GM19239 (cell line): ENCODE data around the gene KRT6C.

Source experiments
- DNase-seq: peaks from one replicate; pipeline ENCODE4 v3.0.0; 2011; ENCODE audit warnings: low spot score; ENCODE audit not compliant: insufficient read length
- FAIRE-seq: peaks from 2 replicates; lab custom pipeline; 2011; peaks lifted over from hg19 to GRCh38; lab: Jason Lieb, UNC

Gene KRT6C

DNA sequence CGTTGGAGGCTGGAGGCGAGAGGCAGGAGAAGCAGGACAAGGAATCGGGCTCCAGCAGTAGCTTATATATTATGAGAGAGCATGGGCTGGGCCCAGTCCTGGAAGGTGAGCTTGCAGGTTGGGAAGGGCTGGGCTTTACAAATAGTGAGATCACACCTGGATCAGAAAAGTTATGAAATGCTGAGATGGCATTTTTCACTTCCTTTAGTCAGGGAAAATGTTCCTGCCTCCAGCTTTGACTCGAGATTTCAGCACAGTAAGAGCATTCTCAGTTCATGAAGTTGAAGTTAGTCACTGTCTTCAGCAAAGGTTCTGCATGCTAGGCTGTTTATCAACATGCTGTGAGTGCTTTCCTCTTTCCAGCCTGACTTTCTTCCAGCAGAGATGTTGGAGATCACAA is at the start of gene KRT6C:
Gene KRT6C, minus strand, starts transcription at position 38 of the 400 bp plus-strand sequence. CDS start 68 bp downstream, outside the sequence.
- FAIRE-seq (no peak), DNase-seq (no peak)

DNA sequence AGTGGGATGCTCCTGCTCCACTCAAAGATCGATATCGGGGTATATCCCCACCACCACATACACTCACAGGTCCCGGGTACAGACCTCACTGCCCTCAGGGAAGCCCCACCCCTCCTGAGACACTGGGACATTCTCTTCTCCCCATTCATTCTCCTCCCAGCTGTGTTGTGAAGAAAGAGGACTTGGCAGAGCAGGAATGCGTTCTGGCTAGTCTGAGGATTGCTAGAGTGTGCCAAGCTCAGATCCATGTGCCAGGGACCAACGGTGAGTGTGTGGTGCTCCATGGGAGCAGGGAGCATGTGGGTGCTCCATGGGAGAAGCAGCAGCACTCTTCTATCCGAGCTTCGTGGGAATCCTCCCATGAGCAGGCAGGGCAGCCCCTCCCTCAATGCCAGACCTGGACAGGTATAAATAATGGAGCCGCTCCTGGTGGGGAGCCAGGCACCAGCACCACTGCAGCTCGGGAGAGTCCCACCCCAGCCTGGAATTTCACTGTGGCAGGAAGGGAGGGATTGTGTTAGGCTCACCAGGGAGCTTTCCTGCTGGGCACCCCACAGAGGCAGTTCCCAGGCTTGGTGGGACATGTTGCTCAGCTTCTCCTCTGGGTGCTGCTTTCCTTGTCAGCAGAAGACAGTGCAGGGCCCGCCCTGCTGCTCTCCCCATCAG is 48.9 kb upstream of the KRT6C start:
- DNase-seq: no peak
- FAIRE-seq: no peak

DNA sequence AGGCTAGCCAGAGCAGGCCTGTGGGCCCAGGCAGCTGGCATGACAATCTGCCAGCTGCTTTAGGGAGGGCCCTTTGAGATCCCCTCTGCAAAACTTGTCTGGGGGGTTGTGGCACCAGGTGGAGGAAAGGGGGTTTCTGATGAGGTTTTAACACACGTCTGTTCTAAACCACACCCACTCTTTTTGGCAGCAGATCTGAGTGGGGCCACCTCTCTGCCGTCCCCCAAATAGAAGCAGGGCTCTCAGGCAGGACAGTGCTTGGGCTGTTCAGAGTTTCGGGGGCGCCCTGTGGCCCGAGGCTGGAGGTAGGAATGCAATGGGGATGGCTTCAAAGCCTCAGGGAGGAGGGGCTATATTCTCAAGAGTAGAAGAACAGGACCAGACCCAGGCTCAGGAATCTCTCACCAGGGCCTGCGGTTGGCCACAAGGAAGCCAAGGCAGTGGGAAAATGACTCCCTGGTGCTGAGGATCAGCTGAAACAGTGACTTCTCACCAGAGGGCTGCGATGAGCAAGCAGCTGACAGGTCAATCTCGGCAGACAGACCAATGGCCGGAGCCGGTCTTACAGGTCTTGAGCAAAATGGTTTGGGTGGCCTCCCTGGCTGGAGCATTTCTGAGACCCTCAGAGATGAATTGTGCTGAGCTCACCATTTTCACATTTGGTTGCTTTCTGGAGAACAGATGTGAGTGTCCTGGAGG is 48.1 kb upstream of the KRT6C start:
- FAIRE-seq (no peak), DNase-seq (no peak)

DNA sequence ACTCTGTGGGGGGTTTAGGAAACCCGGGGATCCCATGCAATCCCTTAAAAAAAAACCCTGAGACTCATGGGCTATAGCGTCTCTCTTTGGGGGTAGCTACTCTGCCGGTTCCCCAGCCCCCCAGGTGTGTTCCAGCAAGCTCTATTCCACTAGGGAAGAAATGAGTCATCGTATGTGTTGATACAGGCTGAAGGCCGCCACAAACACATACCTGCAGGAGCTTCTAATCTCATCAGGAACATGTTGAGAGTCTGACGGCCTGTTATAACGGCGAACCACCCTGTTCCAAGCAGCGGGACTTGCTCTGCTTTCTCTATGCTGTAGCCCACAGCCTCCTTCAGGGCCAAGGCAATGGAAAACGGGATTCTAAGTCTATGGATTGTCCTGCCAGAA is 47.6 kb upstream of the KRT6C start:
- FAIRE-seq (no peak), DNase-seq (no peak)

DNA sequence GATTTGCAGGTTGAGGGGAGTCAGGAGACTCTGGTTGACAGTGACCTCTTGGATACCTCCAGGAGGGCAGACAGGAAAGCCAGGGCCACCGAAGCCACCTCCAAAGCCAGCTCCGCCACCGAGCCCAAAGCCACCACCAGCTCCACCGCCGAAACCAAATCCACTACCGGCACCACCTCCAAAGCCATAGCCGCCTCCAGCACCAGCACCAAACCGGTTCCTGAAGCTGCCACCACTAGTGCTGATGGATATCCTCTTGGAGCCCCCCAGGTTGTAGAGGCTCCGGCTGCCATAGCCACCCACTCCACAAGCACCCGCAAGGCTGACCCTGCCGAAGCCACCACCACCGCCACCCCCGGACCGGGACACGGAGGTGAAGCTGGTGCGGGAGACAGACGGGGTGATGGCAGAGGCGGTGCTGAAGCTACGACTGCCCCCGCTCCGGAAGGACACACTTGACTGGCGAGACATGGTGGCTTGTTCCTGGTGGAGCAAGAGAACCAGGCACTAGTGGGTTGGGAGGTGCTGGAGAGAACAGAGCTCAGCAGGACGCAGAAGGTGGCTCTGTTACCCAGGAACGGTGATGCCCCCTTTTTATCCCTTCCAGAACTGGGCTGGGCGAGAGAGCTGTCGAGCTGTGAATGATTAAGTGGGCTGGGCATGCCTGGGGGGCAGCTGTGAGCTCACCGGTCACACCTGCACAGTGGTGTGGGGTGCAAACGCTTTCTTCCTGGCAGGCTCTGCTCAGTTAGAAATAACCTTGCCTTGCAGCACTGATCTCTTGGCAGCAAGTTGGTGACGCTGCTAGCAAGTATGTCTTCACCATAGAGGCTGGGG is 46.4 kb upstream of the KRT6C start, which contains the start of gene KRT5:
Gene KRT5, minus strand, starts transcription at position 569 of the 837 bp plus-strand sequence. Its CDS starts 98 bp downstream, at position 471.
- FAIRE-seq: no peak
- DNase-seq: no peak

DNA sequence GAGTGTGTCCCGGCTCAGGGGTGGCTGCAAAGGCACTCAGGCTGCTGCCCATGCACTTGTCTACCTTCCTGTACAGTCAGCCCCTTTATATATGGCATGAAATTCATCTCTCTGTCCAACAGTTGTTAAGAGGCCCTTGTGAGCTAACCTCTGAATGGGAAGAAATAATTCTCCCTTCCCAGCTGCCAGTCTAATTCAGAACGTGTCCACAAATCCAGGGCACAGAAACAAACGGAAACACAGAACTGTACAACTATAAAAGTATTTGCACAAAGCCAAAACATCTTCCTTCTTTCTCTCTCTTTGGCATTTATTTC is 45.7 kb upstream of the KRT6C start:
- DNase-seq: no peak
- FAIRE-seq: no peak

DNA sequence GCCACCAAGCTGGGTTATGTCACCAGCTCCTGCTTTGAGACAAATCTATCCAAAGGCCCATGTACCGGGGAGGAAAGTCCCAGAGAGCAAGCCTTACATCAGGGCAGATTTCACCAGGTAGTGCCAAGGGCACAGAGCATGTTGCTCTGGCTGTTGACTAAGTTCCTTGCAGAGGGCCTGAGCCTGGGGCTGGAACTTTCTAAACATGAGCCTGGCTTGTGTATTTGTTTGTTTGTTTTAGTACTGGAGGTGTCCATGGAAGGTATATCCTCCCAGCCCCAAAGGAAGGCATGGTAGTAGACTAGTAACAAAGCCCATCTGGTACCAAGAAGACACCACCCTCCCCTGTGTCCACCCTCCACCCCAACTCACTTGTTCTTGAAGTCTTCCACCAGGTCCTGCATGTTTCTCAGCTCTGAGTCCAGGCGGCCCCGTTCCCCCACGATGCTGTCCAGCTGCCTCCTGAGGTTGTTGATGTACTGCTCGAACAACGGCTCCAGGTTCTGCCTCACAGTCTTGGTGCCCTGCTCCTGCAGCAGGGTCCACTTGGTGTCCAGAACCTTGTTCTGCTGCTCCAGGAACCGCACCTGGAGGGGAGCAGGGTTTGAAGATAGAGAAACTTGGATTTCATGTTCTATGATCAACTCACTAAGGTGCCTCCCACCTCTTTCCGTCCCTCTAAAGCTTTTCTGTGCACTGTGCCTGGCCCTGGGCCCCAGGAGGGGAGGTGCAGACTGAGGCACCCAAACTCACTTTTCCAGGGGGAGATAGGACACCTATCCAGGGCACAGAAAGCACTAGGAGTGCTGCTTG is 45.2 kb upstream of the KRT6C start:
- no peak for FAIRE-seq
- DNase-seq: no peak

DNA sequence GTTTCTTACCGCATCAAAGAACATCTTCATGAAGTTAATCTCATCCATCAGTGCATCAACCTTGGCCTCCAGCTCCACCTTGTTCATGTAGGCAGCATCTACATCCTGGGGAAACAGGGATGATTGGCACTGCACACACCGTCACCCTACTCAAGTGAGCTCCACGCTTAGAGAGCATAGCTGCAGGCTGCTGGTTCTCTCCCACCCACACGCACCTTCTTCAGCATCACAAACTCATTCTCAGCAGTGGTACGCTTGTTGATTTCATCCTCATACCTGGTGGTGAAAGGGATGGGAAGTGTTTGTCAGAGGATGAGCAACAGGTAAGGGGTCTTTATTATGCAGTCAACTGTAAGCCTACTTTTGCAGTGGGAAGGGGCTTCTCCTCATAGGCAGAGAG is 44.3 kb upstream of the KRT6C start:
- no peak for FAIRE-seq
- DNase-seq: no peak

DNA sequence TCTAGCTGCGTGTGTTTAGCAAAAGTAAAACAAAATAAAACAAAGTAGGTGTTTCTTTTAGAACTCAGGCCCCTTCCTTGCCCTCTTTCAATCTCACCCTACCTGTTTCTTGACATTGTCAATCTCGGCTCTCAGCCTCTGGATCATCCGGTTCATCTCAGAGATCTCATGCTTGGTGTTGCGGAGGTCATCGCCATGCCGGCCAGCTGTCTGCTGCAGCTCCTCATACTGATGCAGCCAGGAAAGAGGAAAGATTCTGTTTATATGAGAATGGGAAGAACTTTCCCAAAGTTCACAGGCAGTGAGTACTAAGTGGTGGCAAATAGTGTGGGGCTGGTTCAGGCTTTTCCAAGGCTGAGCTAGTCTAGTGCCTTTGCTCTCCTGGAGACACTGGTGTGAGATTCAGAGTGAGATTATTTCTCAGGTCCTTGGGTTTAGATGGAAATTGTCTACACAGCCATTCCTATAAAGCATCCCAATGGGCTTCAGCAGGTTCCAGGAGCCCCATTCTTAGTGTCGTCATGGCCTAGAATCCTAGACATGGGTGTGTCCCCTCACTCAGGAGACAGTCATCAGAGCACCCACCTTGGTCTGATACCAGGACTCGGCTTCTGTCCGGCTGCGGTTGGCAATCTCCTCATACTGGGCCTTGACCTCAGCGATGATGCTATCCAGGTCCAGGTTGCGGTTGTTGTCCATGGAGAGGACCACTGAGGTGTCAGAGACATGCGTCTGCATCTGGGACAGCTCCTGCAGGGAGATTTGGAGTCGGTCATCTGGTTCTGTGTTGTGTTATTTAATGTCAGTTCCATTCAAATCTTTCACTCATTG is 43.6 kb upstream of the KRT6C start:
- no peak for DNase-seq
- FAIRE-seq: no peak

DNA sequence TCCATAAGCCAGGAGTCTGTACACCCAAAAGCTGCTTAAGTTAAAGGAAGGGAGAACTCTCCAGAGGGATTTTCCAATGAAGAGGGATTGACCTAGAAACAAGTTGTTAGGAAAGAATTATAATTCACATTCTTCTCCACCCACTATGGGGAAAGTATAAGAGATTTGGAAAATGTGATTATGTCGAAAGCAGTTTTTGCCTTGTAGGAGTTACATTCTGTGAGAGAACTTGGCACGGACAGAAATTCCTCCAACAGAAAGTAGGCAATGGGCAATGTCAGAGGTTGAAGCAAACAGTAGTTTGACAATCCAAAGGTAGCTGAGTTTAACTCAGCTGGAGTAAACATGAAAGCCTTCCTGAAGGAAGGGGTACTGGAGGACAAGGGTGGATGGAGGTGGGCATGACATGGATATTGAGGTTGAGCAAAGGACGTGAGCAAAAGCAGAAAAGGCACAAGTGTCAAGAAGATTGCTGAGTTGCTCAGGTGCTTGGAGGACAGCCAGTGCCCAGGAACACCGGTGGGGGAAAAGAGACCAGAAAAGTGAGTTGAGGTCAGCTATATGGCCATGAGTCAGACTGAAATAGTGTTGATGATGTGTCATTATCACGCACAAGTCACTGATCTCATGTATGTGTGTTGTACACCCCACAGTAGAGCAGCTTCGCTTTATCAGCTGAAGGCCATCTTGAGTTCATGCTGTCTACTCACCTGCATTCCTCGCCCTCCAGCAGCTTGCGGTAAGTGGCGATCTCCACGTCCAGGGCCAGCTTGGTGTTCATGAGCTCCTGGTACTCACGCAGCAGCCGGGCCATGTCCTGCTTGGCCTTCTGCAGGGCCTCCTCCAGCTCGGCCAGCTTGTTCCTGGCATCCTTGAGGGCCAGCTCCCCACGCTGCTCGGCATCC is 42.6 kb upstream of the KRT6C start:
- DNase-seq (no peak), FAIRE-seq (no peak)

DNA sequence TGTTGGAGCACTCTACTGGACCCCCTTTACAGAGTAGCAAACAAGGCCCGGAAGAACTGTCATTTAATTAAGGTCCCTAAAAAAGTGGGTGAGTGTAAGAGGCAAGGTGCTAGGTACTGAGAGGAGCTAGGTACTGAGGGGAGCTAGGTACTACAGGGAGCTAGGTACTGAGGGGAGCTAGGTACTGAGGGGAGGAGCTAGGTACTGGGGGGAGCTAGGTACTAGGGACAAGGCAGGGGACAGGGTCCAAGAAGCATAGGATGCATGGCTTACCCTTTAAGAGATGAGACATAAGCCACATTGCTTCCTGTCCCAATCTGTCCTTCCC is 41.7 kb upstream of the KRT6C start:
- DNase-seq (no peak), FAIRE-seq (no peak)

DNA sequence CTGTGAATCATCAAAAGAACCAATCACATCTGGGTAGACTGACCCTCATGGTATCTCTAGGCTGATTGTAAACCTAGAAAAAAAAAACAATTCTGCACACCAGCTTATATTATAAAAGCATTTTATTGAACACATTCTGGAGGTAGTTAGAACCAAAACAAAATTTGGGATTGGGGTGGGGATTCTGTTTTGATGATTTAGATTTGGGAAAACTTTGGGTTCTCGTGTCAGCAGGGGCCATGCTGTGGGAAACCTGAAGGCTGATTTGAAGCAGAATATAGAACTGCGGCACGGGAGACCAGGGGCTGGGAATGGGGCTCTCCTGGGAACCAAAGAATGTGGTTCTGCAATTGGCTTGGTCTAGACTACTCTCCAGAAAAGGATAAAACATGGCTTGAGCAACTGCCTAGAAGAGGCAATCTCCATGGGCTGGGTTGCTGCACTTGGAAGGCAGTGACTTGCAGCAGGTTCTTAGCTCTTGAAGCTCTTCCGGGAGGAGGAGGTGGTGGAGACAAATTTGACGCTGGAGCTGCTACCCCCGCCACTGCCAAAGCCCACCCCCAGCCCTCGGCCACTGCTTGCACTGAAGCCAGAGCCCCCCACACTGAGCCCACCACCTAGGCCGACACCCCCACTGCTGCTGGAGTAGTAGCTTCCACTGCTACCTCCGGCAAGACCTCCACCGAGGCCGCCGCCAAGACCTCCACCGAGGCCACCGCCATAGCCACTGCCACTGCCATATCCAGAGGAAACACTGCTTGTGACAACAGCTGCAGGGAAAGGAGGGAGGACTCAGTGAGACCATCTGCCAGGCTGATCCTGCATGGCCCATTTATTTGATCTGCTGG is 41.1 kb upstream of the KRT6C start:
- no peak for DNase-seq
- FAIRE-seq: no peak

DNA sequence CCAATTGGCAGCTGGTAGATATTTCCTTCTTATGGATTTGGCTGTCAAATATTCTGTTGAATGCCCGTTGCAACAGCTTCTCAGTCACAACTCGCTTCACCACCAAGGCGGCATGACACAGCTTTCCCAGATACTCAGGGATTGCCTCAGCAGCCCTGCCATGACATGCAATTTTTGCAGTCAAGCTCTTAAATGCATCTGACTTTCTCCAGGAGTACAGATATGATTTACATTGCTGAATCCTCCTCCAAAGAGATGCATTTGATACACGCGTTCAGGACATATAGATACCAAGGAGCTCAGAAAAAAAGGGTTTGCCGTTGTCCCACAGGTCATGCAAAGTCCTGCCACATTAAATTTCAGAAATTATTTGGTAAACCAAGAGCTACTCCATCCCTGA is 40.1 kb upstream of the KRT6C start:
- FAIRE-seq (no peak), DNase-seq (no peak)

DNA sequence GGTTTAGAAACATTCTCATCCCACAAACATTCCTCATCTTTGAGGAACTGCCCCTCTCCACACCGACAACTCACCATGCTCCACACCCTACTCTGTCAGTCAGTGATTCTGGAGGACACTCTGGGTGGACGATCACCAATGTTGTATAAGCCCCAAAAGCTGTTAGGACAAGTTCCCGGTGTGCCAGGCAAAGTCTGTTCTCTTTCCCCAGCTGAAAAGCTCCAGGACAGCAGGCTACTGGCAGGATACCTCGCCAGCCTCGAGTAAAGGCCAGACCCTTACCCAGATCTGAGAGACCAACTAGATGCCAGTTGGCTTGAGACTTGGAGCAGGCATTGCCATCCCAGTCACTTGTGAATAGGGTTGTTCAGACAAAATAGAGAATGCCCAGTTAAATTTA is 34.6 kb upstream of the KRT6C start:
- FAIRE-seq (no peak), DNase-seq (no peak)

DNA sequence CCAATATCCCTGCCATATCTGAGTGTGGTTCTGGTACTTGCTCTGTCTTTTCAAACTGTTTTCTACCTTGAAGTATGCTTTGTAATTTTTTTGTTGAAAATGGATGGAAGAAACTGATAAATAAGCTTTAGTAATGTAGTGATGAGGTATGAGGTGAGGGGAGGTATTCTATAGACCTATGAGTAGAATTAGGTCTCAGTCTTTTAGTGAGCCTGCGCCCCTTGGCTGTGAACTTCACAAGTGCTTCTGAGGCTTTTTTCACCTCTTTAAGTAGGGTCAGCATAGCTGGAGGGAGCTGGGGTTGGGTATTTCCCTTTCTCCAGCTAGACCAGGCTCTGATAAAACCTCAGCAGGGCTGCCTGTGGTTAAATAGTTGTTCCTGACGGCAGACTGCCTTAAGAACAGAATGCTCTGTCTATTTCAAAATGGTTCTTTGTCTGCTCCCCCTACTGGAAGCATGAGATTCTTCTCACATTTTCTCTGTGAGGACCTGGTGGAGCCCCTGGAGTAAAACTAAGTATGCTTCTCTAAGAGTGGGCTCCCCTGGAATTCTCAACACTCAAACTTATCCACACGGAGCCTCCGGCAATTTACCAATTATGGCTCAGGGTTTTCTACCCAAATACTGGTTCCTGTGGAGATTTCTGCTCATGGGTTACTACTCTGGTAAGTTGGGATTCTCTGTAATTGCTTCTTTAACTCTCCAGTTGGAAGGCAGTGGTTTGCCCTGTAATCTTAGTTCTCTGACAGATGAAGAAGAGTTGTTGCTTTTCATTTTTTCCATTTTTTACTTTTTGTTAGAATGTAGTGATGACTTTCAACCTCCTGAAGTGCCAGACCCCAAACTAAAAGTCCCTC is 33.5 kb upstream of the KRT6C start:
- DNase-seq (no peak), FAIRE-seq (no peak)

DNA sequence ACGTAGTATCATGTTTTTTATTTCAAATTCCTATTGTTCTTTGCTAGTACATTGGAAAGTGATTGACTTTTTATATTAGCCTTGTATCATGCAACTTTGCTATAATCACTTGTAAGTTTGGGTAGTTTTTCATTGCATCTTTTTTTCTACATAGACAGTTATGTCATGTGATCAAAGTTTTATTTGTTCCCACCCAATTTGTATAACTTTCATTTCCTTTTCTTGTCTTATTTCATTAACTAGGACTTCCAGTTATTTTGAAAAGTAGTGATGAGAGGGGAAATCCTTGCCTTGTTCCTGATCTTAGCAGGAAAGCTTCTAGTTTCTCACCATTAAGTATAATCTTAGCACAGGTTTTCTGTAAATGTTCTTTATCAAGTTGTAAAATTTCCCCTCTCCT is 29.3 kb upstream of the KRT6C start:
- no peak for DNase-seq
- no peak for FAIRE-seq

DNA sequence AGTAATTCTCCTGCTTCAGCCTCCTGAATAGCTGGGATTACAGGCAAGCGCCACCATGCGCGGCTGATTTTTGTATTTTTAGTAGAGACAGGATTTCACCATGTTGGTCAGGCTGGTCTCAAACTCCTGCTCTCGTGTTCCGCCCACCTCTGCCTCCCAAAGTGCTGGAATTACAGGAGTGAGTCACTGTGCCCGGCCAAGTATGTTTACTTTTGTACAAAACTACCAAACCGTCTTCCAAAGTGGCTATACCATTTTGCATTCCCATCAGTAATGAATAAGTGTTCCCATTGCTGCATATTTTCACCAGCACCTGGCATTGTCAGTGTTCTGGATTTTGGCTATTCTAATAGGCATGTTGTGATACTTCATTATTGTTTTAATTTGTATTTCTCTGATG is 27.9 kb upstream of the KRT6C start:
- DNase-seq (no peak), FAIRE-seq (no peak)
